NCI-H446 treated with DMSO at 0.1 percent for 48 hours (cell line): ENCODE results near the gene TUT4.

Source experiments
- DNase-seq: peaks from one replicate; lab custom pipeline; 2025; lab: John Stamatoyannopoulos, UW

Gene TUT4

GRCh38 chr1:52404116-52404974 lies 148.5 kb downstream of the TUT4 start, which contains the start of the genes ORC1 and PRPF38A:
TSS of gene ORC1 (minus strand) at chr1:52404423. CDS start at chr1:52402223, 2,200 bp downstream.
TSS of gene PRPF38A (plus strand) at chr1:52404602. CDS start at chr1:52404750, 148 bp downstream.
- DNase-seq, result peak; percentile 97

GRCh38 chr1:52403566-52404115 lies 149.3 kb downstream of the TUT4 start:
- DNase-seq, result peak; percentile 45

DNA sequence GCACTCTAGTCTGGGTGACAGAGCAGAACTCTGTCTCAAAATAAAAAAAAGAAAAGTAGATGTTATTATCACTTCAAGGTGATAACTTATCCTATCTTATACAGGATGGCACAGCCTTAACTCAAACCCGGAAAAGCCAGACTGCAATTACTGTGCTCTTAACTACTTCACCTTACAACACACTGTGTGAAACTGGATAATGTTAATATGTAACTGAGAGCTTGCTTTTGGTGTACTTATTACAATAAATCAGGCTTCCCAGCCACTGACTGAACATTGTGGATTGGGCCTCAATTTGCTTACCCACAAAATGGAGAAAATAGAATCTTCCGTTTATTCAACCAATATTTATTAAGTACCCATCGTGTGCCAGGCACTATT lies 150.0 kb downstream of the TUT4 start:
- DNase-seq, result no peak

DNA sequence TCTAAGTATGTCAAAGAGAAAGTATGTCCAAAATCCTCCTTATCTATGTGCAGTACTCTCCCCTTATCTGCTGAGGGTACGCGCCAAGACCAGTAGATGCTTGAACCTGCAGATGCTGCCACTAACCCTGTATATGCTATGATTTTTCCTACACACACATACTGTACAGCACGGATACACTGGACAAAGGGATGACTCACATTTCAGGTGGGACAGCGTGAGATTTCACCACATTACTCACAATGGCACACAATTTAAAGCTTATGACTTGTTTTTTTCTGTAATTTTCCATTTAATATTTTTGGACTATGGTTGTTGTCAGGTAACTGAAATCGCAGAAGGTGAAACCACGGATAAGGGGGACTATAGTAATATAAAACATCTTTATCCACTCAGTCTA lies 152.8 kb downstream of the TUT4 start:
- DNase-seq, result no peak

DNA sequence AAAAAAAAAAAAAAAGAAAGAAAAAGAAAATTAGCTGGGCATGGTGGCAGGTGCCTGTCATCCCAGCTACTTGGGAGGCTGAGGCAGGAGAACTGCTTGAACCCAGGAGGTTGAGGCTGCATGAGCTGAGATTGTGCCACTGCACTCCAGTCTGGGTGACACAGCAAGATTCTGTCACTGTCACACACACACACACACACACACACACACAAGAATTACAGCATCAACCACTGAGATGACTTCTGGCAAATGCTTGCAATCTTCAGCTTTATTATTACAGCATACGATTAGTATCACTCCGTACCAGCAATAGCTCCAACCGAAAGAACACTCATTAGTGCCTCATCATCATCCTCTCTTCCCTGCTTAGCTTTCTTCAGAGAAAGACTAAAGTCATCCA lies 153.3 kb downstream of the TUT4 start:
- no peak for DNase-seq

GRCh38 chr1:52393174-52393573 lies 159.7 kb downstream of the TUT4 start:
- DNase-seq, result no peak

DNA sequence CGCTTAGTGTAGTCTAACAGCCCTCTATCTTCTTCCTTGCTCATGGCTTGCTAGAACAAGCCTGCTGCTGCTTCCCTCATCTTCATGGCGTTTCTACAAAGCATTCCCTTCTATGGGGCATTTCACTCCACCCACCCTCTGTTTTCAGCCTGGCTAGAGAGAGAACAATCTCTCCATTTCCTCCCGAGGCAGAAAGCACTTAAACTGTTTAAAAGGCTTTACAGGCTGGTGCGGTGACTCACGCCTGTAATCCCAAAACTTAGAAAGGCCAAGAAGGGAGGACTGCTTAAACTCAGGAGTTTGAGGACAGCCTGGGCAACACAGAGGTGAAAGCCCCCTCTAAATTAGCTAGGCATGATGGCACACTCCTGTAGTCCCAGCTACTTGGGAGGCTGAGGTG lies 166.4 kb downstream of the TUT4 start:
- no peak for DNase-seq

DNA sequence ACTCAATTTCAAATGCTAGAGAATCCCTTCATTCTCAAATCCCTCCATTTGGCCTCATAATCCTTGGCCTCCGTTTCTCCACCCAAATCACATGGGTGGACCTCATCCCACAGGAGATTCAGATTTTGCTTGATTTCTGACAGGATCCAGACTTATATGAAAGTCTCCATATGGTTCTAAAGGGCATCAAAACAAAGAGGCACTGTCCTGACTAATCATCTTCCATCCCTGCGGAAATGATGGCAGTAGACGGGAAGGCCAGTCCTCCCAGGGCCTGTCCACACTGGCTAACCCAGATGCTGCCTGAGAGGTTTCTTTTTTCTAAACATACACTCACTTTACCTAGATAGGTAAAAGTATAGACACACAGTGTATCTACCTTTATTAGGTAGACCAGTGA lies 167.5 kb downstream of the TUT4 start:
- DNase-seq, result no peak
